CD4-positive, alpha-beta T cell treated with Interleukin-1 beta for 1 hour (primary cell): ENCODE data around the gene ZMIZ1.

ENCODE experiments used
- DNase-seq, 2 donors: peaks; one replicate each; pipeline ENCODE4 v3.0.0-alpha.2; 2020 to 2022

ZMIZ1 gene

DNA sequence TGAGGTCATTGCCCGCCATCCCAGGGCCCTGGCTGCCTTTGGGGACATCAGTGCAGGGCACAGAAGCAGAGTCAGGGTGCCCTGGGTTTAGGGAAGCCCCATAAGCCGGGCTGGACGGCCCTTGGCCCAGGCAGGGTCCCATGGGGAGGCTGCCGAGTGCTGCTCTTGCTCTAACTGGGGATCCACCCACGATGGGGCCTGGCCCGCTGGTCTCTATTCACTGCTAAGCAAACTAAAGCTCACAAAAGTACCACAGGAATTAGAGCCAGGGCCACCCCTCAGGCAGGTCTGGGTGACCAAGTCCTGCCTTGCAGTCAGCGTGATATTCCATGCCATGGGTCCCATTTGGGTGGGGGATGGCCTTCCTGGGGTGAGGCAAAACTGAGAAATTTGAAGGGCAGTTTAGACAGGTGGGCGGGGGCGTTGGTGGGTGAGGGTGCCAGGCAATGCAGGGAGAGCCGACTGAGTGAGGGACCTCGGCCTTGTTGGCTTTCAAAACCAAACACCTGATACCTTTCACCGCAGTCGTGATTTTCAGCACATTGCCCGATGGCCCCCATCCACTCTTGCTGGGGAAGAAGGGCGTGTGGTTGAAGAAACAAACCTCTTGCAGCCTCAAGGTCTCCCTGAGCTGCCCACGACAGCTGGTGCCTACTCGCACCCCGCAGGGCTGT is 185.7 kb downstream of the ZMIZ1 start:
- DNase-seq: no peak

DNA sequence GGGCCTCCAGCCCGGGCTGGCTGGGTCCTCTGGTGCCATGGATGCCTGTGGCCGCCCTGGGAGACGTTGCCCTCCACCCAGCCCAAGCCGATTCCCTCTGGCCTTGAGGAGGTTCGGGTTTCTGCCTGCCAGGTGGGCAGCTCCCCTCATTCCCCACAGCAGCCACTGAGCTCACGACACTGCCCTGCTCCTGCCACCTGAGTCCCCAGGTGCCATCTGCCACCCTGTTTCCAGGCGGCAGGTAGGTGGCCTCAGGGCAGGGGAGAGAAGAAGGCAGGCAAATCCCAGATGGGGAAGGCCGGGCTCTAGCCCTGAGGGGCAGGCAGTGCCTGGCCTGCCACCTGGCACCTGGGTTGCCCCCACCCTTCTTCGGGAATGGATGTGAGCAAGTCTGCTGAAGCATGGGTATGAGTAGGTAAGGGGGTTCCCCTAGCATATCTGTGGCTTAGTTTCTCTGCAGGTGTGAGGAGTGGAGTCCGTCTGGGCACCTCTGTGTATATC is 186.3 kb downstream of the ZMIZ1 start:
- no peak for DNase-seq

DNA sequence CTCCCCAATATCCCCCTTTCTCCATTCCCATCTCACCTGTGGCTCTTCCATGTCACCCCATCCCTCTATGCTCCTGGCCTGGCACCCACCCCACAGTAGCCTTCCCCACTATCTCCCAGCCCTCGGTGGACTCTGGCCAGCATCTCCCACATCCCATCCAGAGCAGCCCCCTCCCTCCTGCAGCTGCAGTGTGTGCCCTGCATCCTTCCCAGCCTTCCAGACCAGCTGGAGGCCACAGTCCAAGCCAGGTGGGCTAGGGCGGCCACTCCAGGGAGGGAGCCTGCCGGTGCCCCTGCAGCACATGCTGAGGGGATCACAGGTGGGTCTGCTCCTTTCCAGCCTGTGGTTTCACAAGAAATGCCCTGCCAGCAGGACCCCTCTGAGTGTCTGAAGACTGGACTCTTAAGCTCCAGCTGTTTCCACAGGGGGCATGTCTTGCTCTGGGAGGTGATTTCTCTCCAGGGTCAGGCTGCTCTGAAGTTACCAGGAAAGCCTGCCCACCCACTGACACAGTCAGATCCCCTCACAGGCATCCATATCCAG is 187.6 kb downstream of the ZMIZ1 start:
- no peak for DNase-seq

DNA sequence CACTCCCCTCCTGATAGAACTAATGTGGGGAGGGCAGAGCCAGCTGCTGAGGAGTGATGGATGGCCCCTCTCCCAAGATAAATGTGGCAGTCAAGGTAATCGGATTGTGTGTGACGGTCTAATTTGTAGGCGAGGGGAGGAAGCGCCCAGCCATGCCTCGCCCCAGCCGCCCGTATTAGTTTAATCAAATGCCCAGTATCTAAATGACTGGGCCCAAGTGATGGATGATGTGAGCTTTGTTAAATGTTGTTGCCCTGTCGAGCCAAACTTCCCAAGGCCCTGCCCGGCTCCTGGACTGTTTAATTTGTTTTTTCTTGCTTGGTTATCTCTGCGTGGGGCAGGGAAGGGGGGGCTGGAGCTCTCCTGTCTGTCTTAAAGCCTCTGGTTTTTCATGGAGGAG is 190.1 kb downstream of the ZMIZ1 start:
- no peak for DNase-seq

DNA sequence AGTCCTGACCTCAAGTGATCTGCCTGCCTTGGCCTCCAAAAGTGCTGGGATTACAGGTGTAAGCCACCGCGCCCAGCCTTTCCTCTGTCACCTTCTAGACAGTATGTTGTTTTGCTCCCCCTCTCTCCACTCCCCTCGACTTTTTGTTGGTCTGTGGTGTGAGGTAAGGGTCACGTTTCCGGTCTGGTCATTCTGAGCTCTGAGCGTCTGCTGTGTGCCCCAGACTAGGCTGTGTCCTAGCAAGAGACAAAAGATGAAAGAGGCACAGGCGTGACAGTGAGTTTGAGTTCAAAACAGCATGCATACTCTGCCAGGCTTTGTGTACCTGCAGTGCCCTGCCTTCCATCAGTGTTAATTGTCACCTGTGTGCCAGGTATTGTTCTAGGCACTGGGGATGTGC is 191.1 kb downstream of the ZMIZ1 start:
- DNase-seq: no peak

DNA sequence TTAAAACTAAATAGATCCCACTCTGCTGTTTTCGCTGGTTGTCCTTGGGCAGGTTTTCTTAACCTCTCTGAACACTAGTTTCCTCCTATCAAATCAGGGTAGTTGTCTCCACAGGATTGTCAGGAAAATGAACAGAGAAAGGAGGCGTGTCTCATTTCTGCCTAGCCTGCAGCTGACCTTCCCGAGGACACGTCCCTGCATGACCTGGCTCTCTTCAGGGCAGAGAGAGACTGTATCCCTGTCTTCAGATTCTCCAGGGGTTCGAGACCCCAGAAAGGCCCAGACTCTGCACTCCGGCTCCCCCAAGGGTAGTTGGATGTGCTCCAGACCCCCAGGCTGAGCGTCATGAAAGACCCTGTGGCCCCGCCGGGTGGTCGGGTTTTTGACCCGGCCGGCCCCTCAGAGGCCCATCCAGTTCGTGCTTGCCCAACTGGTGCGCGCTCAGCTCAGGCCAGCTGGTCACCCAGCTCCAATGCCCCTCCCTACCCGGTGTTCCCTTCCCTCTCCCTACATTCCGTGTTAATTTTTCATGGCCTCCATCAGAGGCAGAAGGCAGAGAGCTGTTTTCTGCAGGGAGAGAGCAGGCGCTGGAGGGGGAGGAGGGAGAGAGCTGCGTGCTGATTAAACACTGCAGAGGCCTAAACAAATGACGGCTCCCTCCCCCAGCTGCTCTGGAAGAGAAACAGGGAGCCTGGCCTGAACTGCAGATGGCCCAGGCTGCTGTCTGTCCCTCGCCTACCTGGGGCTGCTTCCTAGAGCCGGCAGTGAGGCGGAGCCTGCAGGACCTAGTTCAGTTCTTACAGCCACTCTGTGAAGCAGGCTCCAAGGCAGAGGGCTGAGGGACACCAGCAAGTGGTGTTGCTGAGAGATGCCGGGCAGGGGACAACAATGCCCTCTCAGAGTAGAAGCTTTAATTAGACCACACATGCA is 192.3 kb downstream of the ZMIZ1 start:
- no peak for DNase-seq

DNA sequence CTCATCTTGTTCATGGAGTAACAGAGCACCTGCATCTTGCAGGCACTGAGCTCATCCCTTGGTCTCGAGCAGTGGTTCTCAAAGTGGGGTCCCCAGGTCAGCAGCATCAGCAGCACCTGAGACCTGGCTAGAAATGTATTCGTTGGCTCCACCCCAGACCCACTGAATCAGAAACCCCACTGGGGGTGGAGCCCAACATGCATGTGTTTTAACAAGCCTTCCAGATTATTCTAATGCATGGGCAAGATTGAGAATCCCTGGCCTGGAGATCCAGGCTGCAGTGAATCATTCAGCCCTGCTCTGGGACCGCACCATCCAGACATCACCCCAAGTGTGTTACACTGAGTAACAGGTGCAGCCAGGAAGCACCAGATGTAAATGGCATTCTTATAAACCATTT is 193.4 kb downstream of the ZMIZ1 start:
- no peak for DNase-seq

DNA sequence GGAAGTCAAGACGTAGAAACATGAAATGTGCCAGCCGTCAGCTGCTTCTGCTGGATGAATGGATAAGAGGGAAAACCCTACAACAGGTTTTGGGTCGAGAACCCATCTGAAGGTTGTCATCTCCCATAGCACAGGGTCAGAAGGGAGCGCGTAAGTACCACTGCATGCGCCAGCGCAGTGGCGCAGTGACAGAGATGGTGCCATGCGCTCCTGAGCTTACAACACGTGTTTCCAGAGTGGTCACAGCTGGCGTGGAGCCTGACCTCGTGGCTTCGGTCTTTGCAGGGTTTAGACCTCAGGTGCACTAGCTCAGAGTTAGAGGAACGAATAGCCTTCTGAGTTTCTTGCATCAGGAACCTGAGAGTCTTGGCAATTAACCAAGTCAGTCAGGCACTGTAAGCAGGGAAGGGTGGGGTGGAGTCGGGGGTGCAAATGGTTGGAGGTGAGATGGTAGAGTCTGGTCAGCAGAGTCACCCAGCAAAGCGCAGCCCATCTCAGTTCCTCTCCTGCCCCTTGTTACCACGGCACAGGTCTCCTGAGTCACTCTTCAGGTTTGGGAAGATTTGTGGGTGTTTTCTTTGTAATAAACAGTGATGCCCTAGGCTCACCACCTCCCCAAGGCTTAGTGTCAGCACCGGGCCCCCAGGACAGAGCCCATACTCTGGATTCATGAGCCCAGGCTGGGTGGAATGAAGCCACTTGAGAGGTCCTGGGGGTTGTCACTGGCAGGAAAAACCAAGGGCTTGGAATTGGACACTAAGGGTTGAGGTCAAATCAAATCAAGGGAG is 194.4 kb downstream of the ZMIZ1 start:
- DNase-seq: no peak

DNA sequence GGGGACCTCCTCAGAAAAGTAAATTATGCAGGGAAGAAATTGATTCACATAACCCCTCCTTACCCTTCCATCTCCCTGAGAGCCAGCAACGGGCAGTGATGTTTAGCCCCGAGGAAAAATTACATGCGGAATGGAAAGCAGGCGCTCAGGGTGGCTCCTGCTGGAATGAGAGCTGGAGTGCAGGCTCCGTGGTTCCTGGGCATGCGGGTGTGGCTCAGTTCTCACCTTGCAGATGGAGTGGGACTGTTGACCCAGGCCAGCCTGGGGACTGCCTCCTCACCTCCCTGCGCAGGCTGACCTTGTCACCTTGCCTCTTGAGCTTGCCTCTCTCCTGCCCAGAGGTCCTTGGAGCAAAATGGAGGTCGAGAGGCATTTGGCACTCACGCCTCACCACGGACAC is 195.2 kb downstream of the ZMIZ1 start:
- DNase-seq: no peak

DNA sequence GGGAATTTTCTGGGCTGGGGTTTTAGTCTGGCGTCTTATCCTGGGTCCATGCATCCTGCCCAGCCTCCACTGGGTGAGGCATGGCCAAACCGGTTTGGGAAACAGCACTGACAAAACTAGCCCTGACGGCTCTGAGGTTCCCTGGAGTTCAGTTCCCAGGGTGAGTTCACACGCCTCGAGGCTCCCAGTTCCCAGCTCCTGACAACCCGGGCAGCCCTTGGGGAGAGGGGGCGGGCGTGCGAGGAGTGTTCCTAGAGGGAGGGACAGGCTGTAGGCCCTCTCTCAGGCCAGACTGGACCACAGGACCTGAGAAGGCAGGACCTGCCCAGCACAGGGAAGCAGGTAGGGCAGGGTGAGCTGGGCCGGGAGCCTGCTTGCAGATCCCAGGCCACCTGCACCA is 196.2 kb downstream of the ZMIZ1 start:
- DNase-seq: no peak

DNA sequence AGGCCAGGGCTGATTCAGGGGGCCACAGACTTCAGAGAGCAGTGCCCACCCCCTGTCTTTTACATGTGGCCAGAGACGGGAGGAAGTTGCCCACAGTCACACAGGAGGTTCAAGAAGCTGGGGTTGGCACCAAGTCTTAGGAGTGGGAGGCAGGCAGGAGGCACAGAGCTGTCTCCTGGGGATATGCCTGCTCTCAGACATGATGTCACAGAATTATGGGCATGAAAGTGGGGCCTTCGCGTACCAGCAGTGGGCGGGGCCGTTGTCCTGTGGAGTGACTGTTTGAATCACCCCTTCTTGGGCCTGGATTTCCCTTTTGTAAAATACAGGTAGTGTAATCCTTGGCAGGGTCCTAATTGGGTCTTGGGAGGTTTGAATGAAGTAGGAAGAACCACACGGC is 197.3 kb downstream of the ZMIZ1 start:
- peak in 1 of 2 donors; percentile 60 for DNase-seq

DNA sequence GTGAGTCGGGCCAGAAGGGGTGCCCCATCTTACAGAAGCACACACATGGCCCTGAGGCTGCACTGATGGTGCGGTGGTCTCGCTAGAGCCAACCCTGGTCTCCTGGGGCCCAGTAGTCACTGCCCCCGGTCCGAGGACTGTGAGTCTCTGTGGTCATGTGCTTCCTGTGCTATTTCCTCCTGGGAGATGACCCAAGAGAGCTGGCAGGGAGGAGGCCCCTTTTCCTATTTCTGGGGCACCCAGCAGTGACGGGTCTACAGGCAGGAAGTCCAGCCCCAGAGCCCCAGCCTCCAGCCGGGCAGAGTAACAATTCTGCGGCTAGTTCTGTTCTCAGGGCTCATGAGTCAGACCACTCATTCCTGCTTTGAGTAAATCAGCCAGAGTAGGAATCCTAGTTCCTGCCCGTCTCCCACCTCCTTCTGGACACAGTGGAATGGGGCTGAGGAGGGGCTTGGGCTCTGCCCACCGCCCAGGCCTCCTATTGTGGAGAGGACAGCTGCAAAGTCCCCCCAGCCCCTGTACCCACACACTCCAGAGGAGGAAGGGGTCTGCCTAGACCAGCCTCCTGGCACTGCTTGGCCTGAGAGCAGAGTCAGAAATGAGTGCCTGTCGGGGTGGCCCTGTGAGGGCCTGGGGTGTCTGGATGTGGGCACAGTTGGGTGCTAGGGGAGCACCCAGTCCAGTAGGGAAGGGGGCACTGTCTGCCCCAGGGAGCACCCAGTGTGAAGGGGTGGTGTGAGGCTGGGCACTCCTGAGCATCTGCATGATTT is 198.0 kb downstream of the ZMIZ1 start:
- DNase-seq: peak in 1 of 2 donors; percentile 81

DNA sequence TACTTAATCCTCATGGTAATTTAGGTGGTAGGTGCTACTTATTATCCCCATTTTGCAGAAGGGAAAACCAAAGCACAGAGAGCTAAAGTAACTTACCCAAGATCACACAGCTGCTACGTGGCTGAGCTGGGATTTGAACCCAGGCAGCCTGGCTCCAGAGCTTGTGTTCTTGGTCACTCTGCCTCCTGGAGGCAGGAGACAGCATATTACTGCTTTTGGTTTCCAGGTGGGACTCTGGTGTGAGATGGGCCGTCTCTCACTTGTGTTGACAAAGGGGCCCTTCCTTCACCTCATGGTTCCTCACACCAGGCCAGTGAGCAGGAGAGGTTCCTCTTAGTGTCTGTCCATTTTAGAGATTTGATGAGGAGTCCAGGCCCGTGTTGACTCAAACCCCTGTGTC is 198.7 kb downstream of the ZMIZ1 start:
- no peak for DNase-seq

DNA sequence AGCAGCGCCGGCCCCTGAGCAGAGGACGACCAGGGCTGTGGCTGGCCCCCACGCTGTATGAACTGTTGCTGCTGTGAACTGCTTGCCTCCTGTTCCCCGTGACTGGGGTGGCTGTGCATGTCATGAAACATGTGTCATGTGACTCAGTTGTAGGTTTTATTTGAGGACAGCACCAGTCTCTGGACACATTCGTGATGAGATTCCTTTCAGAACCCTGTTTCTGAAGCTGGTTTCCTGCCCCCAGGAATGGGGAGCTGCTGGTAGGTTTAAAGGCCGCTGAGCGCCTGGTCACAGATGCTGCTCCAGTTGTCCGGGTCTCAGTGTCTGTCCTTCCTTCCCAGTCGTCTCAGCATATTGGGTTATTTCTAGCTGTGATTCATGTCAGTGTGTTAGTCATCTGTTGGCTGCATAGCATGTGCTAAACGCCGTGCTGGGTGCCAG is 199.4 kb downstream of the ZMIZ1 start:
- no peak for DNase-seq

DNA sequence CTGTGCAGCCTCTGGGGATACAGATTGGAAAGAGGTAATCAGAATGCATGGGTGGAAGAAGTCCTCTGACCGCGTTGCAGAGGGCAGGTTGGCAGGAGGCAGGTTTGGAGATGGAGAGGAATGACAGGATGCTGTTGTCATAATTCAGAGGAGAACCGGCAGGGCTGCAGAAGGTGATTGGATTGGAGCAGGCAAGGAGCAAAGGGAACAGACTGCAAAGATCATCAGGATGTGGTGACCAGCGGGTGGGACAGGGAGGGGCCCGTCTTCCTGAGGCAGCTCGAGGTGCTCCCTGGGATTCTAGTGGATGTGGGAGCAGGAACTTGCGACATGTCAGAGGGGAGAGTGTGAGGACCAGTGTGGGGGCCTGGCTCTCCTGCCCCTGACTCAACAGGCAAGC is 200.0 kb downstream of the ZMIZ1 start:
- no peak for DNase-seq

DNA sequence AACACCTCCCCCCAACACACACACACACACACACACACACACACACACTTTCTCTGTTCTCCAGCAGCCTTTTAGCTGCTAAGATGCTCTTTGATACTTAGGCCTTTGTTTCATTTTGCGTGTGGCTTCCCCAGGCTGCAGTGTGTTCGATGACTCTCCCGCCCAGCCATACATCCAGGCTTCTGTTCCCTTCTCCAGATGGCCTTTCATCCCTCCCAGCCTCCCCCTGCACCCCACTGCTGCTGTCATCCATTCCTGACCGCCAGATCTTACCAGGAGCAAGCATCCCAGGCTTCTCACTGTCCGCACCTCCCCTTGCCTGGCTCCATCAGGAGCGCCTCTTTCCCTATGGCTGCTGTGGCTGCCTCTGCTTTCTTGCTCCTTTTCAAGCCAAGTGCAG is 200.7 kb downstream of the ZMIZ1 start:
- no peak for DNase-seq

DNA sequence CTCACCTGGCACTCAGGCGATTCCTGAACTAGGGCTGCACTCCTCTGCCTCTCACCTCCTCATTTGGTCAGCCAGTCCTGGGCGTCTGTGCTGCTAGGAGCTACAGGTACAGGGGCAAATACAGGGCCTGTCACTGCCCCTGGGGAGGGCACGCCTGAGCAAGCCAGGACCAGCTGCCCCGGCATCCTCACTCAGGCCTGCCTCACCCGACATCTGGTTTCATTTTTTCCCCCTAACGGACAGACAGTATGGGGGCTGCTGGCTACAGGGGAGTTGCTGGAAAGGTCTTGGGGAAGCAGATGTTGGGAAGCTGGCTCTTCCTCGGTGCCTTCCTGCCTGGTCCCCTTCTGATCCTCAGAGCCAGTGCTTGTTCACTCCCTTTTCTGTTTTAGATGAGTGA is 201.2 kb downstream of the ZMIZ1 start:
- DNase-seq: no peak

DNA sequence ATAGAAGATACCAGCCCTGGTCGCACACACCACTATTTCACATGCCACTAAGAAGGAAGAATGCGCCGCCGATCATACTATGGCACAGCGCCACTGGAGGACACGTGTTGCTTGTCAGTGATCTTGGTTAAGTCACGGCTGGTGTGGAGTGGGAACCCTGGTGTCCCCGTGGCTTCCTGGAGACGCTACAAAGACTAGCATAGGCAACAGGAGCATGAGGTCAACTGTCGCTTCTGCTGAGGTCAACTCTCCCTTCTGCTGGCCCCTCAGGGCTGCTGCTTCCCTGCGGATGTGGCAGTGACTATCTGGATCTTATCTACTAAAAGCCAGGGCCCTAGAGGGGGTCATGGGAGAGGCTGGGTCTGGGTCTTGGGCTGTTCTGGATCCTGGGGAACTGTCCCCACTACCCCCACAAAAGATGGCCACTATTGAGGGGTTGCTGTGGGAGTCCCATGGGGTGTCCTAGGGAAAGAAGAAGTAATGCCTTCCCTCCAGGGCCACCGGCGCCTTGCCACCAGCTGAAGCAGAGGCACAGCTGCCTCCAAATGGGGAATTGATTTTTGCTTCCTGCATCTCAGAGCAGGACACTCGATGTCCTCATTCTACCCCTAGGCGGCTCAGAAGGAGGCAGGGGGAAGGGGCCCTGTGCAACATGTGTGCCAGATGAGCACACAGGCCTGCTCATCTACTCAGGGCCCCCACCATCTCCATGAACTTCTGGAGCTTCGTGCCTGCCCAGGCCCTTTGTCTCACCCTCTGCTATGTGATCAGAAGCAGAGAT is 201.9 kb downstream of the ZMIZ1 start:
- peak in 1 of 2 donors; percentile 43 for DNase-seq

DNA sequence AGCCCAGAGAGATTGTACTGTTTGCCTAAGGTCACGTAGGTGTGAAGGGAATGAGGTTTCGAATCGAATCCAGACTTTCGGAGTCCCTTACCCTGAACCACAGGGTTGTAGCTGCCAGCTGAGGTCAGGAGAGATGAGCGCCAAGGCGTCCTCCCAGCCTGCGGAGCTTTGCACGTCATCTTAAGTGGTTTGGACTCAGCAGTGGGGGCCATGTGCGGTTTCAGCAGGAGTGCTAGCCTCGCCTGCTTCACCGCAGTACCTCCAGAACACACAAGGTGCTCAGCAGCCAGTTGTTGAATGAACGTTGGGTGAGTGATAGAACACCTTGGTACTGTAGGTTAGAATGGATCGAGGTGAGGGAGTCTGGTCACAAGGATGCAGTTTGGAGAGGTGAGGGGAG is 203.6 kb downstream of the ZMIZ1 start:
- no peak for DNase-seq

DNA sequence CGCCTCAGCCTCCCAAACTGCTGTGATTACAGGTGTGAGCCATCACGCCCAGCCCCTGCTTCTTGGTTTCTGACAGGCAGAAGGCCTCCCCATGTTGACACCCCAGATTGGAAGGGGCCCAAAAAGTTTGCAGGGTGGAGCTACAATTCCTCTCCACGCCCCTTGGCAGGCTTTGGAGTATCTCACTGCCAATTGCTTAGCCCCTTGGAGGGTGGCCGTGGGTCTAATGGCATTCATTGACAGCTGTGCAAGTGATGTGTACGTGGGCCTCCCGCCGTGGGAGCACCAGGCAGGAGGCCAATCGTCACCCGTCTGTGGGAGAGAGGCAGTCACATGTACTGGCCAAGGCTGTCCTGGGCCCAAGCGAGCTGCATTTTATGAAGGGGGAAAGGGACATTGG is 204.8 kb downstream of the ZMIZ1 start:
- DNase-seq: no peak
